HK-2 (cell line): Measurements from ENCODE around the gene JARID2.

Source experiments
- DNase-seq: peaks from one replicate; pipeline ENCODE4 v3.0.0-alpha.2; 2018; ENCODE audit not compliant: unreplicated experiment

The JARID2 gene

DNA sequence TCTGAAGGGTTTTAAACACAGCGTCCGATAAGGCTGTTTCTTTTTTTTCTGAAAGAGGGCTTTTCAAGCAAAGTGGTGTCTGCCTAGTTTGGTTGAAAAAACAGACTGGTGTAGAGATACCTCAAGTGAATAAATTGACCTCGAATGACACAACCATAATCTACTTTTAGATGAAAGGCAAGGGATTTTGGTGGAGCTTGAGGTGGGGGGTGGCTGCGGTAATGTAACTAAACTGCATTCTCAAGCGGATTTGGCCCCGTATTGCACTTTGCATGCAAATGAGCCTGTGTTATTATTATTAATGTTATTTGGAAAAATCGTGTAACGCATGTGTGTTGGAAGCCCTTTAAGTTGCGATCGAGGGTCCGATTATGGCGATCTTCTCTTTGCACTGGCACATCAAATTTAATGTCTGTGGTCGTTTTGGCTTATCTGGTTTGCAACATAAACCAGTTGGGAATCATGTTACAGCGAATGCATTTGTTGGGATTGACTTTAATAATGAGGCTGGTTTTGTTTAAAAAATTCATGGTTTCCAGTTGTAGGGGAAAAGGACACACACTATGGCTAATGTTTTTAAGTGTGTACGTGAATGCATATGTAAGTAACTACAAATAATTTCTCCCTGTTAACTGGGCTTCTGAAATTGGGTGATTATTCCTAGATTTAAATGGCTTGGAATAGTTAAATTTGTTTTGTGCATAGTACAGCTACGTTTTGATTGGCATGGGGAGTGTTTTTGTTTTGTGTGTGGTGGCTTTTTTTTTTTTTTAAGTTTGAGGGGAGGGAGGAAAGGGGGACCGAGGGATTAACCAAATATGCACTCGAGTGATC is 1.0 kb downstream of the JARID2 start:
- DNase-seq = no peak

DNA sequence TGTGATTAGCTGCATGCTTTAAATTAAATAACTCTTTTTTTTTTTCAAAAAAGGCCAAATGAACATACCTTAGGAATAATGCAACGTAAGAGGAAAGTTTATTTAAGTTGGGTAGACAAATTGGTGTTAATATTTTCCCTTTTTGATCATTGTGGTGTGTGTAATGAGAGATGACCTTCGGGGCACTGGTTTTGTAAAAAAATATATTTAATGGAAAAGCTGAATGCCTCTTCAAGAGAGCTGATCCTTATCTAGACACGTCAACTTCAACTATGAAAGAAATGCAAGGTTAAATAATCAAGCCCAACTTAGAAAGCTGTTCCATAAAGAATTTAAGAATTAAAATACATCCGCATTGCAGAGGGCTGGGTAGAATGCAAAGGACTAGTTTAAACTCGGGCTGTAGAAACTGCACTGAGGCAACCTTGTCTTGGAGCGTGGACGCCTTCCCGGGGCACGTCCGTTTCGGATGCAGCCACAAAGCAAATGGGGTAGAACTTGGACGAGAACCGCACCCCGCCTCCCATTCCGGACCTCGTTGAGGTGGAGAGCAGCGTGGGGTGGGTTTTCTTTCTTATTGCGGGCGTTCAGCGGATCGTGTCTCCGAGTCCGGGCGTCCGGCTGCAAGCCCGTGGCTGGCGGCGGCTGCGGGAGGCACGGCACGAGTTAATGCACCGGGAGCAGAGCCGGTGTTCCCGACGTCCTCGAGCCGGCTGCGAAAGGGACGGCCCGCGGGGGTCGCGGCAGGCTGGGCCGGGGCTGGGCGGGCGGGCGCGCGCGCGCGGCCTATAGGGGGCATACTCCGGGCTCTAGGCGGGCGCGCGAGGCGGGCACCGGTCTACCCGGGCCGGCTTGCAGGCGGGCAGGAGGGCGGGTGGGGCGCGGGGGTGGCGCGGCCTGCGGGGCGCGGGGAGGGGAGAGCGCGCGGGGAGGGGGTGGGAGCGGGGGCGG is 1.9 kb downstream of the JARID2 start:
- peak; percentile 66 for DNase-seq

DNA sequence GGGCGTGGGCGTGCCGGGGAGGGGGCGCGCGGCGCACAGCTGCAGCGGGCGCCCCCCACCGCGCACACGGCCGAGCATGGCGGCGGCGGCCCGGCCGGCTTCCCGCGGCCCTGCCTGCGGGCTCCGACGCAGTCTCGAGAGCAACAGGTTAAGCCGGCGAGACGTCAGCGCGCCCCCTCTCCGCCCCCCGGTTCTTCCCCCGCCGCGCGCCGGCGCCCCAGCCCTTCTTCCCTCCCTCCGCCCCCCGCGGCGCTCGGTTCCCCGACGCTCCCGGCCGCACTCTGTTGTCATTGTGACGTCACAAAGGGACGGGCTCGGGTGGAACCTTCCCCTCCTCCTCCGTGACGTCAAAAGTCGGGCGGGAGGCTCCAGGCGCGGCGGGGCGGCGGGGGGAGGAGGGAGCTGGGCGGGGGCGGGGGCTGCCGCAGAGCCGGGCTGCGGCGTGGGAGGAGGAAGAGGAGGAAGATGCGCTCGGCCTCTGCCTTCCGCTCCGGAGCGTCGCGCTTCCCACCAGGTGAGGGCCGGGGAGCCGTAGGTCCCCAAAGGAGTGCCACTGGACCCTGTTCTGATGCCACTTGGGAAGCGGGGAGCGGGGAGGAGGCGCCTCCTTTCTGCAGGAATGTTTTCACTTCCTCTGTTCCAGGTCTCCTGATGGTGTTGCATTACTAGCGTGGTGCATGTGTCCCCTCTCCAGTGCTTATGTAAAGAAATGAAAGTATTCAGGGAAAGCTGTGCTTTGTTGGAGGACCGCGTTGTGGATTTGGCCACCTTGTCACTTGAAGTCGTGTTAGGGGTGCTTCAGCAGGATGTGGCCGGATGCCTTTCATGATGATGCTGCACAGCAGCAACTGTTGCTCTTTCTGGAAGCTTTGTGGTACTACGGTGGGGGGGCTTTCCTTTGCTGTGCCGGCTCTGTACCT is 2.8 kb downstream of the JARID2 start:
- DNase-seq = peak; percentile 93

DNA sequence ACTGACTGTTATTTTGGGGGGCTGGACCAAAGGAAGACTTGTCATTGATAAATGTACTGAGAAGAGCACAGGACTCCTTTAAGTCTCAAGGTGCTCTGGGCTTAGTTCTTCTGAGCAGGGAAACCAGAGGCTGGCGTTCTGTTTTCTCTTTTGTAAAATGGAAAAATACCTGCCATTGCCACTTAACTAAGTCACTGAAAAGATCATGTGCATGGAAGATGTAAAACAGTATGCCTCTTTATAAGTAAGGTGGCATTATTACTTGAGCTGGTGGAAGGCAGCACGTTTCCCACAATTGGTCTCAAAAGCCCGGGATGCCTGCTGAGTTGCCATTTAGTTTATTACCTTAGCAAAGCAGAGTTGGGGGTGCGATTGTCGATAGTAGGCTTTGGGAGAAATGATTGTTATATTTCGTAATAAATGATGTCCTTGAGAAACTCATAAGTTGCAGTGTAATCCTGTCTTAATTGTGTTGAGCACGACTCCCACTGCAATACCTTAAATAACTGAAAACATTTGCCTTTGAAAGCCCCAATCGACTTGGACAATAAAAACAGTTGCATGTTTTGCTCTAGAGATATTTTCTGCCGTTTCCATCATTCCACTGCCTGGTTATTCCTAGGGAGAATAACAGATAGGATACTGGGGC is 3.6 kb downstream of the JARID2 start:
- no peak for DNase-seq

DNA sequence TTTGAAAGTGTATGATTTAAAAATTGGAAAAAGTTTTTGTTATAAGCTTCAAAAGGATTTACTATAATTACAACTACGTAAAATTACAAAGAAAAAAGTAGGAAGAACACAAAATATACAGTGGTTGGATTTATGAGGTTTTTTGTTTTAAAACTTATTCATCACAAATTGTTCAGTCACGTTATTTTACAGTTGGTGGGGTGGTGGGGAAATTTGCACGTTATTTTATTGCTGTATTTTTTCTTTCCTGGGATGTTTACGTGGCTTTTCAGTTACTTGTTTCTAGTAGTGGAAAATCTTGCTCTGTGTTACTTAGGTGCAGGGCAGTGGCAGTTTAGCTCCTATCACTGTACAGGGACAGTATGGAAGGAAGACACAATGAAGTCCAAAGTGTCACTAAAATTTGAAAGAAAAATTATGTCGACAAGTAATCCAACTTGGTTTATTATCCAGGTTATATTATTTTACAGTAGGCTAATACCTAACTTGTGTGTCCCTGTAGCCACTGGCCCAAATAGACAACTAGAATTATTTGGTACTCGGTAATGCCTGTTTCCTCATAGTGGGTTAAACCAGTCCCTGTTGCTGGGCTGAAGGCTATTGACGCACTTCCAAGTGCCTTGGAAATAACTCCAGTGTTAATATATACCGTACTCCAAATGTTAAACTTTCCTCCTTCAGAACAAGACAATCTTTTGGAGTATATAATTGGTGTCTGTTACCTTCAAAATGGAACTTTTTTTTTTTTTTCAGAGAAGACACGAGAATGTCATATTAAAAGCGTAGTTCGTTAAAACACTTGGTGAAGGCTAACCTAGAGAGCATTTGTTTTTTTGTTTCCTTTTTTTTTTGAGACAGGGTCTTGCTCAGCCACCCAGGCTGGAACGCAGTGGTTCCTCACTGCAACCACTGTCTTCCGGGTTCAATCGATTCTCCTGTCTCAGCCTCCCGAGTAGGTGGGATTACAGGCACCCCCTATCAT is 4.6 kb downstream of the JARID2 start:
- DNase-seq = no peak

DNA sequence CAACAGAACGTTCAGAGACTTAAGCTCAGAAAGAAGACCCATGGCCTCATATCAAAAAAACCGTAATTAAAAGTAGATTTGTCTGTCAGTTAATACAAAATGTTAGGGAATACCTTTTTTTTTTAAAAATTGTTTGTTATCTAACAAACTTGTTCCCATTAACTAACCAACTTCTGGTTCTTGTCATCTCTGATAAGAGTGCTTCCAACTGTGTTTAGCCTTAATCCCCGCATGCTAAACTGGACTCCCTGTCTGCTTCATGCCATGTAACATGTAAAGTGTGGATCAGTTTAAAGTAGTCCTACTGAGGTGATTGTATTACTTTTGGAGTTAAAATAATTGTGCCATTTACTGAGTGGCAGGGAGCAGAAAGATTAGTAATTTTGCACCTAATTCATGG is 6.3 kb downstream of the JARID2 start:
- DNase-seq = no peak

DNA sequence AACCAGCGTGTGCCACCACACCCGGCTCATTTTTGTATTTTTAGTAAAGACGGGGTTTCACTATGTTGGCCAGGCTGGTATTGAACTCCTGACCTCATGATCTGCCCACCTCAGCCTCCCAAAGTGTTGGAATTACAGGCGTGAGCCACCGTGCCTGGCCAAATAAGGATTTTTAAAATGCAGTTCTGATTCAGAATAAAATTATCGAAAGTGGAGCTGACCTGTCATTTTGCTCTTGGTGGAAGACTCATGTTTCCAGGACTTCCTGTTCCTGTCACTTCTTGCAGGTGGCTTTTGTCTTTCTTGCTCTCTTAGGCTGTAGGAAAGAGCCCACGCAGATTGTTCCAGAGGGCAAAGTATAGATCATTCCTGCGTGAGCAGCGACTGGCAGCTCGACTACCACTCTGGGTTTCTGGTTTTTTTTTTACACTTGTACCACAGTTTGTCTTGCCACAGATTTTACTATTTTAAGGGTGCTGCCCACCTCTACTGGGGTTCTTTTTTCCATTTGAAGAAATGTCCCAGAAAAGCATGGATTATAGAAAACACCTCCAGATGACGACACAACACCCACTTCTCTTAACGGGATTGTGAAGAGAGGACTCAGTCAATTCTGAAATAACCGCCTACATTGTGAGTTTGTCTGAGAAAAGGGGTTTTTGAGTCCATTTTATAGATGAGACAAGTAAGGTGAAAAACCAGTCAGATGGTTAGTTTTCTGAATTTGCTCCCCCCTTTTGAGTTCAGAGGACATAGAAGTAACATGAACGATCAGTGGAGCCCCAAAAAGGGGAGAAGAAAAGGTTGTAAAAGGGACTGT is 7.5 kb downstream of the JARID2 start:
- DNase-seq = no peak

DNA sequence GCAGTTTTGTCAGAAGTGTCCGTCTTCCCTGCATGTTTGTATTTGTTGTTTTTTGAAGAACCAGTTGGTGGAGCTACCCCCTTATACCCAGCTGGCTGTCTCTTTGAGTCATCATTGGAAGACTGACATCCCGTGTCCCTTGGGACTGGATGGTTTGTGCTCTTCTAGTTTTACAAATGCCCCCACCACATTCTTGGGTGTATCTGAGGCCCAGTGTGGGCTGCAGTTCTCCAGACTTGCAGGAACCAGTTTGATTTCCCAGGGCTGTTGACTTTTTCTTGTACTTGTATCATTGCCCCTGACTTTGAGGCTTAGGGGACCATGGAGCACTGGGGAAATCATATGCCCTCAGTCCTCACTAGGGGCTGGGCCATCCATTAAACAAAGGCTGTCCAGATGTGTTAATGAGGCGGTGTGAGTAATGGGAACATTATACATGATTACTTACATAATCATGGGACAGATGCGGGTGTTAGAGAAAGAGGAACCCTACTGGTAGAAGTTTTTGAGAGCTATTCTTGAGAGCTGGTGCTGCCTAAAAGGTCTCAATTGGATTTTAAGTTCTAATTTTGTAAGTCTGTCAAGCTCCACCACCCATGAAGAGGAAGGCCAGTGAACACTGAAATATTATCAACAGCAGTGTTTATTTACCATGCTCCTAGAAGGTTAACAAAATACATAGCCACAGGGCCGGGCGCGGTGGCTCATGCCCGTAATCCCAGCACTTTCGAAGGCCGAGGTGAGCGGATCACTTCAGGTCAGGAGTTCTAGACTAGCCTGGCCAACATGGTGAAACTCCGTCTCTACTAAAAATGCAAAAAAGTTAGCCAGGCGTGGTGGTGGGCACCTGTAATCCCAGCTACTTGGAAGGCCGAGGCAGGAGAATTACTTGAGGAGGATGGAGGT is 8.5 kb downstream of the JARID2 start:
- DNase-seq = no peak

DNA sequence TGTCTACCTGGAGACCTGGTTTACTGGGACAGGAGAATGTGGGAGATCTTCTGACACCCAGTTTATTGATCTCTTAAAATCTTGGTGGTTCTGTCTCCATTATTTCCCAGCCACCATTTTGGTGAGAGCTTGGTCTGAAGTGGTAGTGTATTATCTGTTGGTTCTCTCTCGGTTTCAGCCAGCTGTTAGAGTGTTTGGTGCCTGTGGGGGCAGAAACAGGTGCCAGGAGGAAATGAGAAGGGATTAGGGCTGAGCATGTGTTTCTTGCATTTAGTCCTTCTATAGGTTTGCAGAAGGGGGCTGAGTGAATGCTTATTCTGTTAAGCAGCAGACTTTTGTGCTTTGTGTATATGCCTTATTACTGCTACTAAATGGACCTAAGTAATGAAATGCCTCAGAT is 9.6 kb downstream of the JARID2 start:
- no peak for DNase-seq

DNA sequence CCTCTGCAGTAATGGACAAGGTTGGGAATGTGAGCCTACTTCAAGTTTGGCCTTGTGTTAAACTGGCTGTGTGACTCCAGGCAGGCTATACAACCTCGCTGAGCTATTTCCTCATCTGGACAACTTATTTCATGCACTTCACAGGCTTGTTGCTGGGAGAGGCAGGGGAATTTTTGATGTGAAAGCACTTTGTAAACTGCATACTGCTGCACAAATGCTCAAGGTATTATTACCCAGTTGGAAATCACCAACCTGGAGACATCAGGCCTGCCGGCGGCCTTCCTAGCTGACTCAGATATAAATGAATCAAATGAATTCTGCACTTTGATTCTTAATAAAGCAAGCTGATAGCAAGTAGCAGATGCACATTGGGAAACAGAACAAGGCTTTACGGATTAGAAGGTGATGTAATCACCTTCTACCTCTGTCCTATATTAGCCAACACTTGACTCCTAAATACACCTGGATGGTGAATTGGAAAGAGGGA is 10.1 kb downstream of the JARID2 start:
- DNase-seq = no peak

DNA sequence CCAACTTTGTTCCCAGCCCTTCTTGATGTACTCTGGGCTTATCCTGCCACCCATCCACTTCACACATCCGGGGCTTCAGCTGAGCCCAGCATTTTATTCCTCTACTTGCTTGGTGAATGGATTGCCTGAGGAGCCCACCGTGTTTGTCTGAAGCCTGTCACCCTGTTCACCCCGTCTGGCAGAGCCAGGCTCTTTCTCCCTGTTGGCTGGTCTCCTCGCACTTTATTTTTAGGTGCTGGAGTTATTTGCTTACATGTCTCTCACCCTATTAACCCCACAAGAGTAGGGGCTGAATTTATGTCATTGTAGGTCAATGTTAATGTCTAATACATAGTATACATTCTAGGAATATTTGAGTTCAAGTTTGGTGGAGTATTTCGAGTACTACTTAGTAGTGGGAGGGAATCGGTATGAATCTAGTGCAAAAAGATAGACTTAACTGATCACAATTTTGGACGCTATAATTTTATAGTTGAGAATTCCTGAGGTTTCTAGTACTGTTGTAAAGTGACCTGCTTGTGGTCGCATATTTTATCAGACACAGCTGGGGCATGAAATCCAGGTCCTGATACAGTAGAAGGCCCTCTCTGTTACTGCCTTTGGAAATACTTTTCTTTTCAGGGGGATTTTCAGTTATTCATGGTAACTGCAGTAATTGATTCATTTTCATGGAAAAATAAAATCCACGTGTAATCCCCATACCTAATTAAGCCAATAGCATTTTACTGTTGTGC is 10.8 kb downstream of the JARID2 start:
- DNase-seq = no peak

DNA sequence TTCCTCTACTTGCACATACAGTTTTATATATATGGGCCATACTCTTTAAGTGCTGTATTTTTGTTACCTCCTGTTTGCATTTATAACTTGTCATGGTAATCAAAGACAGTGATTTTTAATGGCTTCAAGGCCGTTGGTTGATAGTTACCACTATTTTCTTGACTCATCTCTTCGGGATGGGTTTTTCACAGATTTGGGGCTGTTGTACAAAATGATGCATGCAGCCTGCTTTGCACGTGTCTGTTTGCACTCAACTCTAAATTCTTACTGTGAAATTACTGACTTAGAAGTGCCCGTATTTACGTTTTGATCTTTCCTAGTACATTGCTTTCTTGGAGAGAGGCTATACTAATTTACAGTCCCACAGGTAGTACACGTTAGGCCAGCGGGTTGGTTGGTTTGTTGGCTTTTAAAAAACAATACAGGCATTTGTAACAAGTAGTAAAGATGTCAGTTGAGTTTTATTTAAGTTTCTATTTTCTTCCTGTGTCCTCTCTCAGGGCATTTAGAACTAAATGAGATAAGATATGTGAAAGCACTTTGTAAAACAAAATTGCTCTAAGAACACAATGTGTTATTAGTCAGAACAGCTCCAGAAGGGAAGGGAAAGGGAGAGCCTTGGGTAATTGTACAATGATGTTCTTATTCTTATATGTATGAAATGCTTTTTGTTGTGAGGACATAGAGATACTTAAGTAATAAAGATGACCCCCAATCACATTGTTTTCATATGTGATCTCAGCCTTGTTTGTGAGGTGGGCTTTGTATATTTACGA is 11.7 kb downstream of the JARID2 start:
- no peak for DNase-seq

DNA sequence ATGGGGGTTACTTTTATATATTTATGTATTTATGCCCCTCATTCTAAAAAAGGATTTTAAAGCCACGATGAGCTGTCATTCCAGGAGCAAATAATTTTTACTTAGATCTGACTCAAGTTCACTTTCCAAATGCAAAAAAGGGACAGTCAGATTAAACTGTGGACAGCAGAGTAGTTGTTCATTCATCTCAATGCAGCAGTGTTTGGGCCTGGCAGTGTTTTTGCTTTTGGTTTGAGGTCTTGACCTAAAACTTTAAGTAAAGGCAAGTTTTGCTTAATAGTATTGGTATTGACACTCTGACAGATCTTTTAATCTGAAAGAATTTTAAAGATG is 13.9 kb downstream of the JARID2 start:
- no peak for DNase-seq

DNA sequence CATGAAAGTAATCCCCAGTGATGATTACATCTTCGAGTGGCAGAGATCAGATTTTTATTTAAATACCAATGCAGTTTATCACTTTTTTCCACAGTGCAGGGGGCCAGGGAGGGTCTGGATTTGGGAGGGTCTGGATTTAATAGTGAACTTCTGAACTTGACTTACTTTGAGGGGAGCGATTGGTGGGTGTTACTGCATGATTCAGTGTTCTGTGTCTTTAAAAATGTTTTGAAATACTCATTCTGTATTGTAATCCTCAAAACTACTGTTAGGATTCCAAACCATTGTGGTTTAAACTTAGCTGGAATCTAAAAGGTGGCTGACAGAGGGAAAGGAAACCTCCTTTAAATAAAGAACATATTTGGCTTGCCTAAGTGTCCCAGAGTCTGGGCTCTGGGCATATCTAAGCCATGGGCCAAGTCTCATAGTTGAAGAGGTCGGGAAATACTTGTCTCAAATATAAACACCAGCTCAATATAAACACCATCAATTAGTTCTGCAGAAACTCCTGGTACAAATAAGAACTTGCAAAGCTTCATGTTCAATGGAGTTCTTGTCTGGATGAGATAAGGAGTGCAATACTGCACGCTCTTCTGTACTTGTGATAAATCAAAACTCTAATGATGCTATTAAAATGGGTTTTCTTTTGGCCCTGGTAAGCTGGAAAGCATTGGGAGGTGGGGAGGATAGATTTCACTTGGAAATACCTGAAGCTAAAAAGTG is 14.4 kb downstream of the JARID2 start:
- DNase-seq = no peak

DNA sequence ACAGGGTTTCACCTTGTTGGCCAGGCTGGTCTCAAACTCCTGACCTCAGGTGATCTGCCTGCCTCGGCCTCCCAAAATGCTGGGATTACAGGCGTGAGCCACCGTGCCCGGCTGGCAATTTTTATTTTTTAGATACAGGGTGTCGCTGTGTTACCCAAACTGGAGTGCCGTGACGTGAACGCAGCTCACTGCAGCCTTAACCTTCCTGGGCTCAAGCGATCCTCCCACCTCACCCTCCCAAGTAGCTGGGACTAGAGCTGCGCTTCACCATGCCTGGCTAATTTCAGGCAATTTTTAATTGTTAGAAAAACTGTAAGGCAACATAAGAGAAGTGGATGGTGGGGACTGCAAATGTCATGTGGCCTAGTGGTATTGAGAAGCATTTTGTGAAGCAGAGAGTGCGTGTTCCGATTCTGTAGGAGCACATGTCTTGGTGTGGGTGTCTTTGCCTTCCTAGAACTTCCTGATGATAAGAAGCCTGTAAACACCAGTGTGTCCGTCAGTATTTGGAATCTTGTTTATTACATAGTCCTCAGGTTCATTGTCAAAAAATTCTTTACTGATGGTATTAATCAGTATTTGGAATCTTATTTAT is 18.0 kb downstream of the JARID2 start:
- DNase-seq = no peak

DNA sequence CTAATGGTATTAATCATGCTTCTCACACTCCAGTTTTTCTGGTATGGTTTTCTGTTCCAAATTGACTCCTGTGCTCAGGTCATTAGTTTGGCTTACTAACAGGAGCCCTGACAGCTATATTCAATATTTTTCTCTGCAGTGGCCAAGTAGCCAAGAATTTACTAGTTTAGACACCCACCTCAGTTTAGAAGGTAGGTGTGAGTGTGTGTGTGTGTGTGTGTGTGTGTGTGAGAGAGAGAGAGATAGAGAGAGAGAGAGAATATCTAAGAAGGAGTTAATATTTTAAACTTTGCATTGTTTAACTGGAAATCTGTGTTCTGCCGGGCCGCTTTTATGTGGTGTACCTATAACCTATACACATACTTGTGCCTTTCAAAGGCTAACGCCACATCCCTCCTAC is 18.5 kb downstream of the JARID2 start:
- DNase-seq = no peak
